GM19238 (cell line): Measurements from ENCODE around the gene C2CD2L.
"Not testable (repeated sequence)": the region's sequence is repeated elsewhere in the genome, so short reads cannot be mapped to it uniquely, and the experiment has no call there.

Experiments
- DNase-seq: peaks from one replicate; pipeline ENCODE4 v3.0.0; 2011; ENCODE audit warnings: low spot score; ENCODE audit not compliant: insufficient read length

The C2CD2L gene

DNA sequence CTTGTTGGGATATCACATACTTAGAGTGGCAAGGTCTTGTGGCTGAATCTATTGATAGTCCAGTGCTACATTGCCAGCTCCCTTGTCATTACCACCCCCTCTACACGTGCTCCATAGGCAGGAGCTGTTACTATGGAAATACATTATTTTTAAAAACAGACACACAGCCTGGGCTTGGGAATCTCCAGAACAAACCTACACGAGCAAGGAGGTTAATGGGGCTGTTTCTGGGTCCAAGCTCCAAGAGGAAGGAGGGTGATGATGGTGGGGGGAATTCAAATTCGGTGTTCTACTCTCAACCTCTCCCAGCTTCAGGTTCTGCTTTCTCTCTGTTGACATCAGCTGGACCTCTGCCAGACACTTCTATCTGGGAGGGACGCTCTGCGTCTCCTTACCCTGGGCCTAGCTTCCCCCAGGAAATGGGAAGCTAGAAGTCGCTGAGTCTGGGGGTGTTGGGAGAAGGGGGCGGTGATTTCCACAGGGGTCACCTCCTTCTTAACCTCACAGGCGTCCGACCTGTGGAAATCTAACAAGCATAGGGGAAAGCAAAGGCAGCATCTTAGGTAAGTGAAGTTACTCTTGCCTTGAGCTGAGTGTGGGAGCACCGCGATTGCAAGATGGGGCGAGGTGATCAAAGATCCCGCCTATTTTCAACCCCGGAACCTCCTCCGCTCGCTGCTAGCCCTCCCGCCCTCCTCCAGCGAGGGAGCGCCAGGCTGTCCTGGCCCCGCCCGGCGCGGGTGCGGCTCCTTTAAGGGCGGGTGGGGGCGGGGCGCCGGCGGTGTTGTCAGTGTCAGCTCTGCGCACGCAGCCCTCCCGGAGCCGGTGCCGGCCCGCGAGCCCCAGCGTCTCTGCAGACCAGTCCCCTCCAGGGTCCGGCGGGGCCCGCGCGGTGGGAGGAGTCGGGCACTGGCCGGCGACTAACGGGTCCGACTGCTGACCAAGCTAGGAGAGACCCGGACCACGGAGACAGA lies at the start of gene C2CD2L:
C2CD2L (plus strand) TSS at position 781 of the 974 bp plus-strand sequence. CDS start 398 bp downstream, outside the sequence.
- peak; percentile 93 for DNase-seq

DNA sequence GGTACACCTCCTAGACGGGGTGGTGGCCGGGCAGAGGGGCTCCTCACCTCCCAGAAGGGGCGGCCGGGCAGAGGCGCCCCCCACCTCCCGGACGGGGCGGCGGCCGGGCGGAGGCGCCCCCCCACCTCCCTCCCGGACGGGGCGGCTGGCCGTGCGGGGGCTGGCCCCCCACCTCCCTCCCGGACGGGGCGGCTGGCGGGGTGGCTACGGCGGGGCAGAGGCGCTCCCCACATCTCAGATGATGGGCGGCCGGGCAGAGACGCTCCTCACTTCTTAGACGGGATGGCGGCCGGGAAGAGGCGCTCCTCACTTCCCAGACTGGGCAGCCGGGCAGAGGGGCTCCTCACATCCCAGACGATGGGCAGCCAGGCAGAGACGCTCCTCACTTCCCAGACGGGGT lies 48.0 kb upstream of the C2CD2L start:
- DNase-seq, result not testable (repeated sequence)

DNA sequence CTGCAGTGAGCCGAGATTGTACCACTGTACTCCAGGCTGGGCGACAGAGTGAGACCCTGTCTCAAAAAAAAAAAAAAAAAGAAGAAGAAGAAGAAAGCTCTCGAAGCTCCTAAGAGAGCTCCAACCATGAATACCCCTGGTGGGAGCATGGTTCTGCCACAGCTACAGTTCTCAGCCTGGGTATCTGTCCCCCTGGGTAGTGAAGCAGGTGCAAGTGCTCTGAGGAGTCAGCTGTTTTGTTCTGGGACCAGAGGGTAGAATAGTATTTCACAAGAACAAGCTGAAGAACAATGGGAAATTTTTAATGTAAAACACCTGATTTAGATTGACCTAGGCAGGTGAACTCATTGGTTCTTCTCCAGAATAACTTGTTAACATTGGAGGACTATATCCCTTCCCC lies 45.9 kb upstream of the C2CD2L start:
- DNase-seq, result no peak

DNA sequence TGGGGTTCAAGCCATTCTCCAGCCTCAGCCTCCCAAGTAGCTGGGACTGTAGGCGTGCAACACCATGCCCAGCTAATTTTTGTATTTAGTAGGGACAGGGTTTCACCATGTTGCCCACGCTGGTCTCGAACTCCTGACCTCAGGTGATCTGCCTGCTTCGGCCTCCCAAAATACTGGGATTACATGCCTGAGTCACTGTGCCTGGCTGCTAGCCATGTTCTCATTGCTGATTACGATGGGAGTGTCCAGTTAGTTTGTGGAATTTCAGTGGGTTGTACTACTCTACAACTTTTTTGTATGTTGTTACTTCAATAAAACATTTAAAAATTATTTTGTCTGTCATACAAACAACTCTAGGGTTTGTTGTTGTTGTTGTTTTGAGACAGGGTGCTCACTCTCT lies 44.4 kb upstream of the C2CD2L start:
- DNase-seq, result no peak

DNA sequence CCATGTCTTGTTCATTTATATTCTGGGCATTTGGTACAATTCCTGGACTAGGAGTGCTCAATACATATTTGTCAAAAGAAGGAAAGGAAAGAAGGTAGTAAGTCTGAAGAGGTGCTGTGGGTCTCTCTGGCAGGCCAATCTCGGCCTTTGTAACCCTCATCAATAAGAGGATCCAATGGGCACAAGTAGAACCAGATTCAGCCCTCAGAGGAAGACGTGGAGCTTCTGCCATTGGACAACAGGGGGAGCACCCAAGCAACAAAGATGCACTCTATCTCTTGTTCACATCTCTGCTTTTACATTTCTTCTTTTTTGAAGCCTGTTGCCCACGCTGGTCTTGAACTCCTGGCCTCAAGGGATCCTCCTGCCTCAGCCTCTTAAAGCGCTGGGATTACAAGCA lies 41.8 kb upstream of the C2CD2L start:
- no peak for DNase-seq

DNA sequence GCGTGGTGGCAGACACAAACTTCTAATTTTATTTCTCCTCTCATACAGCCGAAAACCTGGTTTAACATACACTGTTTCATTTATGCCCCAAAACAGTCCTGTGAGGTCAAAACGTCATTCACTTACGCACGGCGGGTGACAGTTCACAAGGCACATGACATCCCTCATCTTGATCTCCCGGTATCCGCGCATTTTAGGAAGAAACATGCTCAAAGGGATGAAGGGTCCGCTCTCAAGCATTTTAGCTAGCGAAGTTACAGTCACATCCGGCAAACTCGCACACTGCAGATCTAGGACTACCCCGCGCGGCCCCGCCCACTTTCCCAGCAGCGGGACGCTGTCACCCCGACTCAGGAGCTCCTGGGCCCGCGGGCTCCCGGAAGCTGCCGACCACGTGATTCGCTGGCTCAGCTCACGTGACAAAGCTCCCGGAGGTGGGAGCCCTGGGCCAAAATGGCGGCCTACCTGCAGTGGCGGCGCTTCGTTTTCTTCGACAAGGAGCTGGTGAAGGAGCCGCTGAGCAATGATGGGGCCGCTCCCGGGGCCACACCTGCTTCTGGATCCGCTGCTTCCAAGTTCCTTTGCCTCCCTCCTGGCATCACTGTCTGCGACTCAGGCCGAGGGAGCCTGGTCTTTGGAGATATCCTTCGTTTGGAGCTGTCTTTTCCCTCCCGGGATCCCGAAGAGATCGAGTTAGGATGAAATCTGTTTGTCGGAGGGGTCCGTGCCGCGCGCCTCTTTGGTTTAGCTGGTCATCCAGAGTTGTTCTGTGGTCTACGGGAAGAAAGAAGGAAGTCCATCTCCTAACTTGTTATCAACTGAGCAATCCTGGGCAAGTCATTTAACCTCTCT lies 39.5 kb upstream of the C2CD2L start, which contains the start of gene VPS11:
VPS11 (plus strand) TSS at position 448 of the 852 bp plus-strand sequence; CDS start at position 454, 6 bp downstream.
- peak; percentile 100 for DNase-seq

DNA sequence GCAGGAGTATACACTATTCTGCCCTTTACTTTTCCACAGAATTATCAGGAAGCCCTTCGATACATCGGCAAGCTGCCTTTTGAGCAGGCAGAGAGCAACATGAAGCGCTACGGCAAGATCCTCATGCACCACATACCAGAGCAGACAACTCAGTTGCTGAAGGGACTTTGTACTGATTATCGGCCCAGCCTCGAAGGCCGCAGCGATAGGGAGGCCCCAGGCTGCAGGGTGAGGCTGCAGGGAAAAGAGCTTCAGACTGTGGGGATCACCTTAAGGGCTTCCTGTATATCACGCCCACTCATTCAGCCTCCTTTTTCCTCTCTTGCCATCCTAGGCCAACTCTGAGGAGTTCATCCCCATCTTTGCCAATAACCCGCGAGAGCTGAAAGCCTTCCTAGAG lies 29.3 kb upstream of the C2CD2L start:
- no peak for DNase-seq

DNA sequence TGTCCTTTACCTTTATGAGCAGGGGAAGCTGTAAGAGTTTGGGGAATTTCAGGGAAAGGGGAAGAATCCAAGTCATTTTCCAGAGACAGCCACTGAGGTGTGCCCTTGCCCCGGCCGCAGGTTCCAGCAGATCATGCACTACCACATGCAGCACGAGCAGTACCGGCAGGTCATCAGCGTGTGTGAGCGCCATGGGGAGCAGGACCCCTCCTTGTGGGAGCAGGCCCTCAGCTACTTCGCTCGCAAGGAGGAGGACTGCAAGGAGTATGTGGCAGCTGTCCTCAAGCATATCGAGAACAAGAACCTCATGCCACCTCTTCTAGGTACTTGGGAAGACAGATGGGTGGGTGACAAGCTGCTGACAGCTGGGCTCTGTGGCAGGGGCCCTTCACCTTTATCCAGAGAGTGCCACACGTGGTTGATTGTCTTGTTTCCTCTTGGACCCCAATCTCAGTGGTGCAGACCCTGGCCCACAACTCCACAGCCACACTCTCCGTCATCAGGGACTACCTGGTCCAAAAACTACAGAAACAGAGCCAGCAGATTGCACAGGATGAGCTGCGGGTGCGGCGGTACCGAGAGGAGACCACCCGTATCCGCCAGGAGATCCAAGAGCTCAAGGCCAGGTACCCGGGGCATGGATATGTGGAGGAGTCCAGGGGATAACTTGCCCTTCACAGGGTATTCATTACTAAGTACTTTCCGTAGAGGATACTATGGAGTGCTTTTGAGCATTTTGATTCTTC lies 28.3 kb upstream of the C2CD2L start:
- DNase-seq, result no peak

DNA sequence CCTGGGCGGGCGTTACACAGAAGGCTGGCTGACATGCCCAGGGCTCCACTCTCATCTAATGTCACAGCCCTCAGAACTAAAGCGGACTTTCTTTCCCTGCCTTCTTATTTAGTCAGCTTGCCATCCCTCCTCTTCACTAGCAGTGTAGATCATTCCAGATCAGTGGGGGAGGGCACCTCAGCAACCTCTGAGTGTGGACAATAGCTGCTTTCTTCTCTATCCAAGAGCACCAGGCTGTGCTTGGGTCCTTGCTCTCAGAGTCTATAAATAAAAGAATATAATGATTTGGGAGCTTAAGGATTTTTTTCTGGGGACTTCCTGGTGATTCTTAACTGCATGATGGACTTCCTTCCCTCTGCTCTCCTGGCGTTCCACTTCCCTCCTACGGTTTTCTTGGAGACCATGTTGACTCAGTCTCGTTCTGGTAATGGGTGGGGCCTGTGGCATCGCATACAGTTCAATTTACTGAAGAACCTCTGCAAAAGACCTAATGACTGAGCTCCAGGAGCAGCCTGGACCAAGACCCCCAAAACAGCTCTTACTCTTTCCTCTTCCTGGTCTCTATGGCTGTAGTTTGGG lies 25.4 kb upstream of the C2CD2L start:
- DNase-seq, result no peak

DNA sequence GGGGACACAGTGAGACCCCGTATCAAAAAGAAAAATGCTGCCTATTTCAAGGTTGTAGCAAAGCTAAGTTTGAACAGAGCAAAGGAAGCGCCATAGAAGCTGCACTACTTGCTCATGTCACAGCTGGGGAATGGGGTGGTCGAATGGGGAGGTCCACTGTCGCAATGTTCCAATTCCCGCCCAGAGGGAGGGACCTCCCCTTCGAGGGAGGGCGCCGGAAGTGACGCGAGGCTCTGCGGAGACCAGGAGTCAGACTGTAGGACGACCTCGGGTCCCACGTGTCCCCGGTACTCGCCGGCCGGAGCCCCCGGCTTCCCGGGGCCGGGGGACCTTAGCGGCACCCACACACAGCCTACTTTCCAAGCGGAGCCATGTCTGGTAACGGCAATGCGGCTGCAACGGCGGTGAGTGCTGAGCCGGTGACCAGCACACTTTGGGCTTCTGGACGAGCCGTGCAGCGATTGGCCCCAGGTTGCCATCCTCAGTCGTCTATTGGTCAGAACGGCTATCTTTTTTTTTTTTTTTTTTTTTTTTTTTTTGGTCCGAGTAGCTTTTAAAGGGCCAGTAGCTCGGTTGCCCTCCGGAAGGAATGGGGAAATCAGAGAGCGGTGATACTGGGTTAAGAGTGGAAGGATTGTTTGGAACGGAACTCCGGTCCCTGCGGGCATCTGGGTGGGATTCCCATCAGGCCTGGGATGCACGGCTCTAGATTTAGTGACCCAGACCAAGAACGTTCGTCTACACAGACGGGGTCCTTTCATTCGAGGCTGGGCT lies 22.3 kb upstream of the C2CD2L start, which contains the start of gene HMBS:
HMBS (plus strand) TSS at position 219 of the 774 bp plus-strand sequence; CDS start at position 372, 153 bp downstream.
- peak; percentile 92 for DNase-seq

DNA sequence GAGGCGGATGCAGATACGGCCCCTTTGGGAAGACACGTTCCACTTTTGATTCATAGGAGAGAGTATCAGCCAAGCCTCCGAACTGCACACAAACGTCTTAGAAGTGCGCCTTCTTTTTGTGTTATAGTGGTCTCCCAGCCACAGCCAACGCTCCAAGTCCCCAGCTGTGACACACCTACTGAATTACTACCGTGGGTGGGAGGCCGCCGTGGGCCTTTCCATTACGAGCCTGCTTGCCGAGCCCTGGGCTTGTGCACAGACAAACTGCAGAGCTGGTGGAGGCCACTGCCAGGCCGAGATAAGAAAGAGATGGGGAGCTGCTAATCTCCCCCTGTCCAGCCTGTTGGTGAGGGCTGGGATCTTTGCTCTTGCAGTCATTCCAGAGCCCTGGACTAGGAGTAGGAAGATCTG lies 21.7 kb upstream of the C2CD2L start:
- DNase-seq, result no peak

DNA sequence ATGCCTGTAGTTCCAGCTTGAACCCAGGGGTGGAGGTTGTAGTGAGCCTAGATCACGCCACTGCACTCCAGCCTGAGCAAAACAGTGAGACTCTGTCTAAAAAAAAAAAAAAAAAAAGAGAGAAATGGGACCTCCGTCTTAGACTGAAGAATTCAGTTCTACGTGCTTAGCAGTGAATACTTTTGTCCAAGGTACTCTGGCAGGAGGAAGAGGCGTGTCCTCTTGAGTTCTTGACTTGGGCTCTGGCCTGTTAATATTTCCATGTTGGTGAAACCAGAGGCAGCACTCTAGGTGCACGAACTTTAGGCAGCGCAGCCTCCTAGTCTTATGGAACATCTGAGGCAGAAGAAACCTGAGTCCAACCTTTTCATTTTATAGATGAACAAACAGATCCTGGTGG lies 20.0 kb upstream of the C2CD2L start:
- no peak for DNase-seq

DNA sequence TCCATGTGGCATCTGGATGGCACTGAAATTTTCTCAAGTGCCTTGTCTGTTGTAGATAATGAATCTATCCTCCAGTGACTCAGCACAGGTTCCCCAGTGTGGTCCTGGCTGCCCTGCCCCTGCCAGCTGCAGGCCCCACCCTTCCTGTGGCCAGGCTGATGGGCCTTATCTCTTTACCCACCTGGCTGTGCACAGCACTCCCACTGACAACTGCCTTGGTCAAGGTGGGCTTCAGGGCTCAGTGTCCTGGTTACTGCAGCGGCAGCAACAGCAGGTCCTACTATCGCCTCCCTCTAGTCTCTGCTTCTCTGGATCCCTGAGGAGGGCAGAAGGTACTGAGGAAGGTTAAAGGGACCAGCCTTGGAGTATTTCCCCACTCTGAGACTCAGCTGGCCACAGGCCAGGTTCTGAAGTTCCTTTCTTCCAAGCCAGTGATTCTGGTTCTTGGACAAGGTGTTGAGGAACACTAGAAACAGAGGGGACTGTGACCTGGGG lies 19.4 kb upstream of the C2CD2L start:
- DNase-seq, result no peak

DNA sequence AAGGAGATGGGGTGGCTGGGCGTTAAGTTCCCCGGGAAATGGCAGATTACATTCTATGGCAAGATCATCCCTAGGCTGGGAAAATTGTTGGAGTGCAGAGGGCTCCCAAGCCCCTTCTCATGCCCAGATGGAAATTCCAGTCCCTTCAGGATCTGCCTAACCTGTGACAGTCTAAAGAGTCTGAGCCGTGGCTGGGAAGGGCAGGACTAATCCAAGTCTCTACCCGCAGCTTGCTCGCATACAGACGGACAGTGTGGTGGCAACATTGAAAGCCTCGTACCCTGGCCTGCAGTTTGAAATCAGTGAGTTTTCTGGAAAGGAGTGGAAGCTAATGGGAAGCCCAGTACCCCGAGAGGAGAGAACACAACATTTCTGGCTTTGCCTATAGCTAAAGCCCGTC lies 18.7 kb upstream of the C2CD2L start:
- no peak for DNase-seq

DNA sequence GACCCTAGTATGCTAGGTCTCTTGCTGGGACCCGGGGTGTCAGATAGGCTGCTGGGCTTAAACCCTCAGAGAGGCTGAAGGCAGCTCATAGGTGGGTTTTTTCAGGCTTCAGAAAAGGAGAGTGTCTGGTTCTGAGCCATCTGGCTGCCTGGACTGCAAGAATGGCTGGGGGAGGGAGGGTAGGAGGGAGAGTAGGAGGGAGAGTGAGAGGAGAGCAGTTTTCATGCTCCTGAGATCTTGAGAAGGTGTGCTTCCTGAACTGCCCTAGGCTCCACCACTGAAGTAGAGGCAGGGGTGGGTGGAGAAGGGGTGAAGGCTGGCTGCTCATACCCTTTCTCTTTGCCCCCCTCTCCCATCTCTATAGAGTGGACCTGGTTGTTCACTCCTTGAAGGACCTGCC lies 17.8 kb upstream of the C2CD2L start:
- DNase-seq, result no peak

DNA sequence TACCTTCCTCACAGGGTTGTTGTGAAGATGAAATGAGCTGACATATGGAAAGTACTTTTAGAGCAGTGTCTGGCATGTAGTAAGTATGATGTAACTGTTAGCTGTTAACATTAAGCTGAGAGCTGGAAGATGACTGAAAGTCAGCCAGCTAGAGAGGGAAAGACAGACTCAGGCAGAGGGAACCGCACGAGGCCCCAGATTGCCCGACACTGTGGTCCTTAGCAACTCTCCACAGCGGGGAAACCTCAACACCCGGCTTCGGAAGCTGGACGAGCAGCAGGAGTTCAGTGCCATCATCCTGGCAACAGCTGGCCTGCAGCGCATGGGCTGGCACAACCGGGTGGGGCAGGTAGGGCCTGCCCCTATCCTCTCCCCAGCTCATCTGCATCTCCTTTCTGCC lies 16.0 kb upstream of the C2CD2L start:
- no peak for DNase-seq

DNA sequence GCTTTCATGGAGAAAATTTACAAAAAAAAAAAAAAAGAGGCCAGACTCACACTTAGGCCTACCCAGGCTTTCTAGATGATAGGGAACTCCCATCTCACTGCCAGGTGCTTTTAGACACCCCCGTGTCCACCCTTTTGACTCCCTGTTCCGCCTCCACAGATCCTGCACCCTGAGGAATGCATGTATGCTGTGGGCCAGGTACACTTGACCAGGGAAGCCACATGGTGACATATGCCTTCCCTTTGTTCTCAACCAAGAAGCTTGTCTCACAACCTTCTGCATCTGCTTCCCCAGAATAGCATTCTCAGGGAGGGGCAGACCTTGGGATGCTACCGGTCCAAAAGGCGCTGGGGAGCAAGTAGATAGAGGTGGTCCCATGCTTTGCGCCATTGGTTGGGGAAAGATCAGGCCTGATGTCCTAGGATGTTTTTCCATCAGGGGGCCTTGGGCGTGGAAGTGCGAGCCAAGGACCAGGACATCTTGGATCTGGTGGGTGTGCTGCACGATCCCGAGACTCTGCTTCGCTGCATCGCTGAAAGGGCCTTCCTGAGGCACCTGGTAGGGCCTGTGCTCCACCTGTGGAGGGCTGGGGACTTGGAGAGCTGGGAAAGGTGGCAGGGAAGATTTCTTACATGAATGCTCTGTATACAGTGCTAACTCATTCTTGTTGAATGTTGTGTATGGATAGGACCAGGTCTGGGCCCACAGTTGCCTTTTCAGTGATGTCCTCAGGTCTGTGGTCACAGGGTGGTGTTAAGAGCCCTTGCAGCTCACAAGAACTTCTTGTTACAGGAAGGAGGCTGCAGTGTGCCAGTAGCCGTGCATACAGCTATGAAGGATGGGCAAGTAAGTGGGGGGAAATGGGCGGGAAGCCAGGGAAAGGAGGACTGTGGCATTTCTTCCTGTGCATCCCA lies 14.9 kb upstream of the C2CD2L start:
- no peak for DNase-seq

DNA sequence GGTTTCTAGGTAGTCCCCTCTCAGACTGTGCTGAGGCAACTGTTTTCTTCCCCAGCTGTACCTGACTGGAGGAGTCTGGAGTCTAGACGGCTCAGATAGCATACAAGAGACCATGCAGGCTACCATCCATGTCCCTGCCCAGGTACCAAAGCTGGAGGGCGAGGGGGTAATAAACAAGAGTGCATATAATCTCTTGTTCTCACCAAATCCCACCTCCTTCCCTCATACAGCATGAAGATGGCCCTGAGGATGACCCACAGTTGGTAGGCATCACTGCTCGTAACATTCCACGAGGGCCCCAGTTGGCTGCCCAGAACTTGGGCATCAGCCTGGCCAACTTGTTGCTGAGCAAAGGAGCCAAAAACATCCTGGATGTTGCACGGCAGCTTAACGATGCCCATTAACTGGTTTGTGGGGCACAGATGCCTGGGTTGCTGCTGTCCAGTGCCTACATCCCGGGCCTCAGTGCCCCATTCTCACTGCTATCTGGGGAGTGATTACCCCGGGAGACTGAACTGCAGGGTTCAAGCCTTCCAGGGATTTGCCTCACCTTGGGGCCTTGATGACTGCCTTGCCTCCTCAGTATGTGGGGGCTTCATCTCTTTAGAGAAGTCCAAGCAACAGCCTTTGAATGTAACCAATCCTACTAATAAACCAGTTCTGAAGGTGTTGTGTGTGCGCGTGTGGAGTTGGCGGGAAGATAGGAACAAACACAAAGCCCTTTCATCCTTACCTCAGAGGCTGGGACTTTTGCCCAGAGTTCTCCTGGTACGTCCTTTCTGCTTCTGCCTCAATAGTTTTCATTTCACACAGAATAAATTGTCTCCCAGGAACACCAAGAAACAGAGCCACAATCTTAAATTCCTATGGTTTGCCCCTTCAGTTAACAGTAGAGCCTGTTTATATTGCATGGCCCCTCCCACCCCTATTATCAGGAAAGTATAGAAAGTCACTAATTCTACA lies 14.0 kb upstream of the C2CD2L start:
- DNase-seq, result no peak
